ENCODE measurements around the gene OR52J3.
"Not testable (repeated sequence)": the region's sequence is repeated elsewhere in the genome, so short reads cannot be mapped to it uniquely, and the experiment has no call there.

The OR52J3 gene

DNA sequence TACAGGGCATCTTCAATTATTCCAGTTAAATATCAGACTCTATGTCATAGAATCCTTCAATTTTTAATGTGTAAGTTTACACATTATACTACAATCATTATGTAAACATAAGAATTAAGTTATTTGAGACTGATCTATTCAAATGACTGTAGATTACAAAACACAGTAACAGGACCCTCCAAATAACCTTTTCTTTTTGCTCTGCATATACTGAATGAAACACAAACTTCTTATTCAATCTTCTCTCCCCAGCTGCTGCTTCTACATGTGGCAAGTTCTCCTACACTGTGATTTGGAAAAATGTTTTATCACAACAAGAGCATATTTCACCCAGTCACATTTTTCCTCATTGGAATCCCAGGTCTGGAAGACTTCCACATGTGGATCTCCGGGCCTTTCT, at the start of gene OR52J3:
OR52J3 (plus strand) TSS at position 301 of the 400 bp plus-strand sequence; CDS start at position 301, 0 bp downstream.
- no peak for DNase-seq

DNA sequence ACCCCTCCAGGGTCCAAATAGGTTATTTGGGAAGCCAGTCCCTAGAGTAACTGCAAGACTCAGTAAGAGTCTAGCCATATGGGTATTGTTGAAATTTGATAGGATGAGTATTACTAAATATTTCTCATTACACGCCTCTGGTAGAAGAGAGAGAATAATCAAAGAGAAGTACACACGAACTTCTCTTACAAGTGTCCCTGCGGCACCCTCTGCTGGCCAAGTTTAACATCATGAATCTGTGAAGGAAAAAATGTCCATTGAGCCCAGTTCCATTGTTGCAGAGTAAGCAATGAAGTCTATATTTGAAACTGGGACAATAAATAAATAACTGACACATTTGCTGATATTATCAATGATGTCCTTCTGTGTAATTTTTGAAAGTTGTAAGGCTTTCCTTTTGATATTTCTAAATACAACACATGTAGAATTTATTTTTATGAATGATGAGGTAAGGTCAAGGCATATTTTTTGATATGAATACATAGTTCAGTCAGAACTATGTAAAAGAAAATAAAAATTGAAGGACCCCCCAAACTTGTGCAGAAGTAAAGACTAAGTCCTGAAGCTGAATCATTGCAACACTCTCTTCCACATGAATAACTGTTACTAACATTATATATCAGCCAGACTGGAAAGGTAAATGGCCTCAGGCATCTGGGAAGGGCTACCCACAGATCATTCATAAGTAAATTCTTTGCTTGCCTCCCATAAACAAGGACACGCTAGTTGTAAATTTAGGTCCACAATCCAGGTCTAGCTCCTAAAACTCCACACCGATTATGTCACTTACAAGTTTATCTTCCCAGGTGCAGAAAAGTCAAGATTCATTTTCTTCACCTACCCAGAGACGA, 41.7 kb upstream of the OR52J3 start:
- DNase-seq: peak; percentile 49

- no peak for DNase-seq
Measured at GRCh38 chr11:5007561-5007960, 38.8 kb upstream of the OR52J3 start.

DNA sequence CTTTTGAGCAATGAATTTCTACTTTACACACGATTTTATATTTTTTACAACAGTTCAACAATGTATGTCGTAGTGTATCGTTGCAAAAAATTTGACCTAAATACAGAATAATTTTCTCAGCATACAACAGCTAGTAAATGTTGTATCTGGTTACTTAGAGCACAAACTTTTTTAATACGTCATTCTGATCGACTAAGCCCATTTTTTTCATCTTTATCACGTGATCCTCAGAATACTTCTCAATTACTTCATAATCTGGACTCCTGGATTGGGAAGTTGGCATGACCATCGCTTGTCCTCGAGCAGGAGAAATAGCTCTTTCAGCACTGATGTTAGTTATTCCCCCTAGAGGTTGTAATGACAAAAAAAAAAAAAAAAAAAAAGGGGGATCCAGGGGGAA, 35.1 kb upstream of the OR52J3 start:
- DNase-seq: no peak

GRCh38 chr11:5013012-5013411, 33.3 kb upstream of the OR52J3 start:
- DNase-seq: no peak

DNA sequence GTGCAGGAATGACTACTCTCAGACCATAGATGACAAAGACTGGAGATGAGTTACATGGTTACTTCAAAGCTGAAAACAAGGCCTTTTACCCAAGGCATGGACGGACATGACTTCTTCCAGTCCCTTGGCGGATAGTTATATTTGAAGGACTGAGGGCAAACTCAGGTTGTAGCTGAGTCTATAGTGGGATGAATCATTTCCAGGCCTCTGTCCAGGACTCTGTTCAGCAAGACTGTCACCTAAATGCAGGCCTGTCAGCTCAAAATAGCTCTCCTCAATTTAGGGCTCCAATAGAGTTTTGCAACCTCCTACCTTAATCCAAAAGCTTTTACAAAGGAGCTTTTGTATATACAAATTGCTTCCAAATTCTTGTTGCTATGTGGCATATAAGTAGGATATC, 24.3 kb upstream of the OR52J3 start:
- no peak for DNase-seq

DNA sequence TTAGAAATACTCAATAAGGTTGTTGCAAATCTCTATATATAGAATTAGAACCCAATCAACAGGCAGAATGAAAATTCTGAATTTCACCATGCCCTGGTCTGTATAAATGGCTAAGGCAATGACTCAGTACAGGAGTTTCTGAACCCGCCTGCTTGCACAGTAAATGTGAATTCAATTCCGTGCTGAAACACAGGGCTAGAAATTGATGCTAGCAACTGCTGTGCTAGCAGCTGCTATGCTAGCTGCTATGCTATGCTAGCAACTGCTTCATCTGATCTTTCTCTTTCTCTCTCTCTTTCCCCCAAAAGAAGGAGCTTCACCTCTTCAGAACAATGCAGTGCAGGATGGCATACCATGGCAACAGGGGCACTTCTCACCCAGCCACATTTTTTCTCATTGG, 9.7 kb upstream of the OR52J3 start:
- no peak for DNase-seq

DNA sequence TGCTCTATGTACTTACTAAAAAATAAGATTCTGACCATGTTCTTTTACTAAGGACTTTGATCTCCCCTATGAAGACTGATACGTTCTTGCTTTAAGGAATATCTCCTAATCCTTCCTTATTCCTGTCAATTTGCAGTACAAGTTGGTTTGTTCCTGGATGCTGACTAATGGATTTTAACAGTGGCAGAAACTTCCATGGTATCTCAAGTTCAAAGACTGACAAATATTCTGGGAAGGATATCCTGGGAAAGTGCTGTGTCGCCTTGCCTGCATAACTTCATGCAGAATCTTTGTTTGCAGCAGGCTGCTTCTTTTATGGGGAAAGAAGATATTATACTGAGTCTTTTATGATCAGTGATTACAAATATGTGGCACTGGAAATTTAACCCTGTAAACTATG, 8.4 kb upstream of the OR52J3 start:
- no peak for DNase-seq

DNA sequence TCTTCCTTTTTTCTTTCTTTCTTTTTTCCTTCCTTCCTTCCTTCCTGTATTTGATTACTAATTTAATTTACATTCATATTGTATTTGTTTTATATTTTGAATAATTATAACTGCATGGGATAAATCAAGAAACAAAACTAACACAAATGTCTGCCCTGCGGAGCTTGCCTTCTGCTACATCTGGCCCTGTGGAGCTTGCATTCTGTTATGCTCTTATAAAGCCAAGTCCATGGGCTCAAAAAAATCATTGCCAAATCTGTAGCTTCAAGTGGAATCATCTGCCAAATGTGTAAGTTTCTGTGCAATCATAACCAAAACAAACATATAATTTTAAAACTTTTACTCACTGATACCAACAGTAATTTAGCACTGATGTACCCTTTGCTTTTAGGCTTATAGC, 8.0 kb upstream of the OR52J3 start:
- no peak for DNase-seq

DNA sequence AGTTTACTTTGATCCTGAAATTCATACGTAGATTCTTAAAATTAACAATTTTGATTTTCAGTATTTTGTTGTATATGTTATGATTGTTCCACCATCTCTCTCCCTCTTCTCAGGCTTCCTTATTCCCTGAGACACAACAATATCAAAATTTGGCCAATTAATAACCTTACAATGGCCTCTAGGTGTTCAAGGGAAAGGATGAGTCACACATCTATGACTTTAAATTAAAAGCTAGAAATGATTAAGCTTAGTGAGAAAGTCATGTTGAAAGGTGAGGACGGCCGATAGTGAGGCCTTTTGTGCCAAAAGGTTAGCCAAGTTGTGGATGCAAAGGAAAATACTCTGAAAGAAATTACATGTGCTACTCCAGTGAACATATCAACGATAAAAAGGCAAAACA, 5.5 kb upstream of the OR52J3 start:
- no peak for DNase-seq

DNA sequence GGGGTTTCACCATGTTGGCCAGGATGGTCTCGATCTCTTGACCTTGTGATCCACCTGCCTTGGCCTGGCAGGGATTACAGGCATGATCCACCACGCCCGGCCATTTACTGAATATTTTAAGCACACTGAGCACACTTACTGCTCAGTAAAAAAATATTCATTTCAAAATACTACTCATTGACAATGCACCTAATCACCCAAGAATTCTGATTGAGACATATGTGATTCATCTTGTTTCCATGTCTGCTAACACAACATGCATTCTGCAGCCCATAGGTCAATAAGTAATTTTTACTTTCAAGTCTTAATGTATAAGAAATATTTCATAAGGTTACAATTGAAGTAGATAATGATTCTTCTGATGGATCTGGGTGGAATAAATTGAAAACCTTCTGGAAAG, 4.2 kb upstream of the OR52J3 start:
- DNase-seq: no peak

DNA sequence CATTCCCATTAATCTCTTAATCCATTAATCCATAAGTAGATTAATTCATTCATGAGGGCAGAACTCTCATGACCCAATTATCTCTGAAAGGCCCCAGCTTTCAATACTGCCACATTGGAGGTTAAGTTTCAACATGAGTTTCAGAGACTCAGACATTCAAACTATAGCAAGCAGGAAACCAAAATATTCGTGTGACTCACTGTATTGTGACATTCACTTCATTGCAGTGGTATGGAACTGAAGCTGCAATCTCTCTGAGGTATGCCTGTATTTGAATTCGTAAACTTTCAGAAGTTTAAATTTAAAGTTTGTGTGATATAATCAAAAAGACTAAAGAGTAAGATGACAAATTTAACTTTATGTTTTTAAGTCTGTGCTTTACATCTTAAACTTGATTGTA, 2.9 kb upstream of the OR52J3 start:
- DNase-seq: no peak

- DNase-seq: no peak
Measured at GRCh38 chr11:5046754-5047330, 516 bp downstream of the OR52J3 start.

GRCh38 chr11:5058679-5059078, 12.4 kb downstream of the OR52J3 start:
- DNase-seq: not testable (repeated sequence)

DNA sequence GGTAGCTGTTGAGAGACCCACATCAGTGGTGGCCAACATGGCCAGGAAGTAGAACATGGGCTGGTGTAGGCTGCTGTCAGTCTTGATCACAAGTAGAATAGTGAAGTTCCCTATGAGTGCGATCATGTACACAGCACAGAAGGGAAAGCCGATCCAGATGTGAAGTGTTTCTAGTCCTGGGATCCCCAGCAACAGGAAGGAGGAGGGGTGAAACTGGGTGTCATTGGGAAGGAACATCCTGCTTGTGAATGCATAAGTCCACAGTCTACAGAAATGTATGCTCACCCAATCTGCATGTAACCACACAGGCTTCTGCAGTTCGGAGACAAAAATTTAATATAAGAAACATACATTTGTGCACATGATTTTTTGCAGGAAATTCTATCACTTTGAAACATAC, 13.1 kb downstream of the OR52J3 start, which contains the start of gene OR52E2:
OR52E2 (minus strand) TSS at position 237 of the 400 bp plus-strand sequence; CDS start at position 237, 0 bp downstream.
- DNase-seq: no peak

DNA sequence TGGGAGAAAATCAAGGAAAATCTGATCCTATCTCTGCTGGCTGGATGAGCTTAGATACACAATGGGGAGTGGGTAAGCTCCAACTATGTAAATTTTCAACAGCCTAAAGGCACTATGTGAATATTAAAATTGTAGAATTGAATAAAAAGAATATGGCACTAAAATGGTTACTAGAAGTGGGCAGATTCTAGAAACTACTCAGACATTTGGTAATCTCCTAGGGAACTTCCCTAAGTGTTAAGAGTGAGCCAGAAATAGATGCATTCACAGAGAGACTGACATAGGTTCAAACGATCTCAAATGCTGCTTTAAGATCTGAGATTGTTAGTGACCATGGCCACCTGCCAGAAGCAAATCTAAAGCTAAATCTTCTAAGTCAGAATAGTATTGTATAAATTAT, 18.7 kb downstream of the OR52J3 start:
- peak; percentile 1 for DNase-seq

DNA sequence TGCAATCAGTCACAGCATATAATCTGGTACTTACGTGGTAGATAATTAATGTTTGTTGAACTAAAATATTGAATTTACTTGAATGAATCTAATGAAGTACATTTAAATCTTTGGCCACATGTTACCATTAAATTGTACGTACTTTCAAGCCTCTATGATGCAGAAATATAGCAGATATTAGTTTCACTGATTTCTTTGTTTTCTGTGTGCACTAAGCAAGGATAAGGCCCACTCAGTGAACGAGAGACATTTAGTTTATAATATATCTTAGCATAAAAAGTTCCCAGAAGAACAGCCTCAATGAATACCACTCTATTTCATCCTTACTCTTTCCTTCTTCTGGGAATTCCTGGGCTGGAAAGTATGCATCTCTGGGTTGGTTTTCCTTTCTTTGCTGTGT, 22.9 kb downstream of the OR52J3 start, which contains the start of gene OR52E1:
OR52E1 (plus strand) TSS at position 301 of the 400 bp plus-strand sequence.
- no peak for DNase-seq

GRCh38 chr11:5071799-5072198, 25.5 kb downstream of the OR52J3 start:
- DNase-seq: no peak

DNA sequence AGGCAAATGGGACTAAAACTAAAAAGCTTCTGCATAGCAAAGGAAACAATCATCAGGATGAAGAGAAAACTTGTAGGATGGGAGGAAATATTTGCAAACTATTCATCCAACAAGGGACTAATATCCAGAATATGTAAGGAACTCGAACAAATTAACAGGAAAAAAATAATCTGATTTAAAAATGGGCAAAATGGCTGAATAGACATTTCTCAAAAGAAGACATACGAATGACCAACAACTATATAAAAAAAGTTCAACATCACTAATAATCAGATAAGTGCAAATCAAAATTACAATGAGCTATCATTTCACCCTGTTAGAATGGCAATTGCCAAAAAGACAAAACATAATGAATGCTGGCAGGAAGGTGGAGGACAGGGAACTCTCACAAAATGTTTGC, 35.1 kb downstream of the OR52J3 start:
- DNase-seq: no peak

- no peak for DNase-seq
Measured at GRCh38 chr11:5083602-5084001, 37.3 kb downstream of the OR52J3 start.

- no peak for DNase-seq
Measured at GRCh38 chr11:5088556-5088955, 42.2 kb downstream of the OR52J3 start.

- DNase-seq: no peak
Measured at GRCh38 chr11:5090668-5091067, 44.3 kb downstream of the OR52J3 start.

DNA sequence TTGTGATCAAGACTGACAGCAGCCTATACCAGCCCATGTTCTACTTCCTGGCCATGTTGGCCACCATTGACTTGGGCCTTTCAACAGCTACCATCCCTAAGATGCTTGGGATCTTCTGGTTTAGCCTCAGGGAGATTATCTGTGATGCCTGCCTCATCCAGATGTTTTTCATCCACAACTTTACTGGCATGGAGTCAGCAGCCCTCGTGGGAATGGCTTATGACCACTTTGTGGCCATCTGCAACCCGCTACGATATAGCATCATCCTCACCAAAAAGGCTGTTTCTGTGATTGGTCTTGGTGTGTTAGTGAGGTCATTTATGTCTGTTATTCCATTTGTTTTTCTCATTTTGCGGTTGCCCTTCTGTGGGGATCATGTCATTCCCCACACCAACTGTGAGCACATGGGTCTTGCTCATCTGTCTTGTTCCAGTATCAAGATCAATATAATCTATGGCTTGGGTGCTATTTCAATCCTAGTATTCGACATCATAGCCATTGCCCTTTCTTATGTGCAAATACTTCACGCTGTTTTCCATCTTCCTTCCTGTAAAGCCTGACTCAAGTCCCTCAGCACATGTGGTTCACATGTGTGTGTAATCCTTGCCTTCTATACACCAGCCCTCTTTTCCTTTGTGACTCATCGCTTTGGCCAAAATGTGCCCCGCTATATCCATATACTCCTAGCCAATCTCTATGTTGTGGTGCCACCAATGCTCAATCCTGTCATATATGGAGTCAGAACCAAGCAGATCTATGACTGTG, 46.7 kb downstream of the OR52J3 start:
- DNase-seq: no peak

DNA sequence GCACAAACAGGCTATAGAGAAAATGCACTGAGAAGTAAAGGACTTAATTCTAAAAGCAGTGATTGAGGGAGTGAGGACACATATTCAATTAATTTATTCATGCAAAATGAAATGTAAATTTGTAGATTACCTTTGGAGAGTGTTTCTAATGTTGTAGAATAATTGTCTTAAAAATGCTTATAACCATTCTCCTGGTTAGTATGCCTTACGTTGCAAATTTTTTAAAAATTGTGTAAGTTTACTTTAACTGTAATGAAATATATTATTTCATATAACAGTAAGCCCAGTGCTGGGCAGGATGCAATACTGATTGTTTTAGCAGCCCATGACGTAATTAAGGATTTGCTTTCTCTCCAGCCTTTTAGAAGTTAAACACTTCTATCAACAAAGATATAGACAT, 49.7 kb downstream of the OR52J3 start:
- no peak for DNase-seq

Measured in suppressor macrophage treated with lipopolysaccharide for 4 hours (primary cell).